Gastroesophageal sphincter (tissue), 4 donors: ENCODE results near the gene TNNI3. TPM values are rescaled to one million over a fixed set of nuclear protein-coding genes. Genes with fewer than 3 reads are reported as not detected.

Experiments
- ATAC-seq: fragments of 150-250 bp; one replicate; pipeline ENCODE4 v1.9.1; 2016; ENCODE audit warnings: mild to moderate bottlenecking, moderate library complexity
- H3K27ac ChIP-seq, 4 donors: fragments of 200-600 bp; sonication (generic) in 3 of 4; 1 replicate in 3 of 4; 2 replicates in 1 of 4; pipeline ENCODE4 v1.5.1; 2016 to 2019
- H3K27me3 ChIP-seq: fragments of 200-600 bp; sonication (generic); one replicate; pipeline ENCODE4 v1.5.1; 2019
- H3K36me3 ChIP-seq, 2 donors: fragments of 200-600 bp; sonication (generic); one replicate each; pipeline ENCODE4 v1.5.1; 2019; ENCODE audit warnings: control low read depth in 1 of 2
- H3K4me1 ChIP-seq, 3 donors: fragments of 200-600 bp; sonication (generic); 1 replicate in 2 of 3; 2 replicates in 1 of 3; pipeline ENCODE4 v1.5.1; 2016 to 2019; ENCODE audit warnings: control low read depth in 2 of 3
- H3K4me3 ChIP-seq, 2 donors: fragments of 200-600 bp; sonication (generic); one replicate each; pipeline ENCODE4 v1.5.1; 2019; ENCODE audit warnings: mild to moderate bottlenecking in 1 of 2, moderate library complexity in 1 of 2
- H3K9me3 ChIP-seq, 3 donors: fragments of 200-600 bp; sonication (generic); one replicate each; pipeline ENCODE4 v1.5.1; 2017 to 2019; ENCODE audit warnings: control low read depth in 2 of 3
- EP300 ChIP-seq: sonication (generic); formaldehyde crosslinking; IDR thresholded peaks from one replicate; pipeline ENCODE4 v1.6.1; 2017; ENCODE audit warnings: antibody characterized with exemption, mild to moderate bottlenecking
- POLR2A ChIP-seq, 2 donors: fragments of 450-650 bp; IDR thresholded peaks; one replicate each; pipeline ENCODE4 v1.6.1; 2017; ENCODE audit warnings: antibody characterized with exemption in 2 of 2, mild to moderate bottlenecking in 2 of 2, moderate library complexity in 1 of 2
- POLR2AphosphoS5 ChIP-seq: sonication (generic); formaldehyde crosslinking; IDR thresholded peaks from one replicate; pipeline ENCODE4 v1.6.1; 2017; ENCODE audit warnings: antibody characterized with exemption
- WGBS, 2 donors: methylation state at CpG; one replicate each; pipeline ENCODE4 v1.1.5; 2018; ENCODE audit warnings: low coverage in 1 of 2; 5-methylcytosine and 5-hydroxymethylcytosine counted together
- total RNA-seq, 4 donors: library from RNA; depleted of rRNA; stranded (reverse); fragments of >200 nt; gene quantifications; one replicate each; pipeline ENCODE4 v1.1.0, GENCODE V29; 2016
- TF ChIP-seq, protein P1 (sequence below), 4 experiments: fragments of 200-600 bp in 2 of 4; fragments of 450-650 bp in 2 of 4; sonication (generic) in 1 of 4; IDR thresholded peaks; one replicate each; pipeline ENCODE4 v1.5.1; 2017 to 2019; ENCODE audit warnings: antibody characterized with exemption in 4 of 4, mild to moderate bottlenecking in 2 of 4, moderate library complexity in 2 of 4

The TNNI3 gene
- total RNA-seq, 4 donors from 2014 or later: not detected

DNA sequence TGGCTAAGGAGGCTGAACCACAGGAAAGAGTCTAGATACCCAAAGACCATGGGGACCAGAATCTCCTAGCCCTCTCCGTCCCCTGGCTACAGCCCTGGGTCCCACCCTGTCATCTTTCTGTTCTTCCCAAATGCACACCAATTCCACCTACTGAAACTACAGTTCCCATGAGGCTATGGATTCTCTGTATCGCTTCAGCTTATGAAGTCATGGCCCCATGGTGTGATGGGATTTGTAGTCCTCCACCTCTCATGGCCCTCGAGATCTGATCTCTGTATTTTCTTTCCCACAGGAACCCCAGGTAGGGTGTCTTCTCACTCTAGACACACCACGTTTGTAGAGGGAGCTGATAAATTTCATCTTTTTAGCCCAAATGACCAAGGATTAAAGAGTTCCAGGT lies 40.0 kb upstream of the TNNI3 start:
- TF ChIP-seq, protein P1, sequence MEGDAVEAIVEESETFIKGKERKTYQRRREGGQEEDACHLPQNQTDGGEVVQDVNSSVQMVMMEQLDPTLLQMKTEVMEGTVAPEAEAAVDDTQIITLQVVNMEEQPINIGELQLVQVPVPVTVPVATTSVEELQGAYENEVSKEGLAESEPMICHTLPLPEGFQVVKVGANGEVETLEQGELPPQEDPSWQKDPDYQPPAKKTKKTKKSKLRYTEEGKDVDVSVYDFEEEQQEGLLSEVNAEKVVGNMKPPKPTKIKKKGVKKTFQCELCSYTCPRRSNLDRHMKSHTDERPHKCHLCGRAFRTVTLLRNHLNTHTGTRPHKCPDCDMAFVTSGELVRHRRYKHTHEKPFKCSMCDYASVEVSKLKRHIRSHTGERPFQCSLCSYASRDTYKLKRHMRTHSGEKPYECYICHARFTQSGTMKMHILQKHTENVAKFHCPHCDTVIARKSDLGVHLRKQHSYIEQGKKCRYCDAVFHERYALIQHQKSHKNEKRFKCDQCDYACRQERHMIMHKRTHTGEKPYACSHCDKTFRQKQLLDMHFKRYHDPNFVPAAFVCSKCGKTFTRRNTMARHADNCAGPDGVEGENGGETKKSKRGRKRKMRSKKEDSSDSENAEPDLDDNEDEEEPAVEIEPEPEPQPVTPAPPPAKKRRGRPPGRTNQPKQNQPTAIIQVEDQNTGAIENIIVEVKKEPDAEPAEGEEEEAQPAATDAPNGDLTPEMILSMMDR (IDR thresholded peaks at IDR 0.05): no peak
- no peak for TF ChIP-seq POLR2A (IDR thresholded peaks at IDR 0.05)
- TF ChIP-seq POLR2AphosphoS5: no peak
- TF ChIP-seq EP300: no peak
- Histone ChIP-seq H3K4me1 (no peaks in the 10 kb centered on the region), H3K4me3 (no peak overlapping the region), H3K36me3 (no peaks in the 10 kb centered on the region), H3K9me3 (no peaks in the 10 kb centered on the region), H3K27me3 (peaks cover 70% of the 10 kb centered on the region), H3K27ac (no peak overlapping the region)
- 45 to 59% methylated on average over 4 of the region's 4 CpGs for WGBS, 2 donors
- no peak for ATAC-seq

- H3K36me3 ChIP-seq: no peaks in the 10 kb centered on the region
- no peak overlapping the region for H3K4me3 ChIP-seq
- H3K27me3 ChIP-seq: peaks cover 78% of the 10 kb centered on the region
- TF ChIP-seq, protein P1 (IDR thresholded peaks at IDR 0.05): no peak
- TF ChIP-seq POLR2A (IDR thresholded peaks at IDR 0.05) (no peak), EP300 (no peak)
- no peak overlapping the region for H3K27ac ChIP-seq
- no peaks in the 10 kb centered on the region for H3K9me3 ChIP-seq
- WGBS, 2 donors: 49 to 74% methylated on average over 3 of the region's 10 CpGs
- no peak for ATAC-seq
- no peaks in the 10 kb centered on the region for H3K4me1 ChIP-seq
These were observed 39.3 kb upstream of the TNNI3 start for GRCh38 chr19:55196803-55197202.

DNA sequence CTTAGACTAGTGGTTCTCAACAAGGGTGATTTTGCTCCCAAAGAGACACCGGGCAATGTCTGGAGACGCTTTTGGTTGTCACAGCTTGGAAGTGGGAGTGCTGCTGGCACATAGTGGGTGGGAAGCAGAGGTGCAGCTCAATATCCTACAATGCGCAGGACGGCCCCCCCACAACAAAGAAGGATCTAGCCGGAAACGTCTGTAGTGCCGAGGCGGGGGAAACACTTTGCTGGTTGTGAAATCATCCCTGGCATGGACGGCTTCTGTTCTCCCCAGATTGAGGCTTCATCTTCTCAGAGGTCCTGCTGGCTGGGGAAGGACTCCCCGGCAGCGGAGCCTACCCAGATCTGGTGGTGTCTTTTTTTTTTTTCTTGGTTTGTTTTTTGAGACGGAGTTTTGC lies 35.9 kb upstream of the TNNI3 start:
- Histone ChIP-seq H3K27me3 (peaks cover 61% of the 10 kb centered on the region), H3K9me3 (no peaks in the 10 kb centered on the region), H3K36me3 (no peaks in the 10 kb centered on the region), H3K27ac (no peak overlapping the region), H3K4me1 (no peaks in the 10 kb centered on the region), H3K4me3 (no peak overlapping the region)
- 77 to 100% methylated on average over 1 to 9 of the region's 12 CpGs for WGBS, 2 donors
- TF ChIP-seq POLR2AphosphoS5 (no peak), EP300 (no peak), POLR2A (IDR thresholded peaks at IDR 0.05) (no peak)
- TF ChIP-seq, protein P1 (IDR thresholded peaks at IDR 0.05): no peak
- no peak for ATAC-seq

DNA sequence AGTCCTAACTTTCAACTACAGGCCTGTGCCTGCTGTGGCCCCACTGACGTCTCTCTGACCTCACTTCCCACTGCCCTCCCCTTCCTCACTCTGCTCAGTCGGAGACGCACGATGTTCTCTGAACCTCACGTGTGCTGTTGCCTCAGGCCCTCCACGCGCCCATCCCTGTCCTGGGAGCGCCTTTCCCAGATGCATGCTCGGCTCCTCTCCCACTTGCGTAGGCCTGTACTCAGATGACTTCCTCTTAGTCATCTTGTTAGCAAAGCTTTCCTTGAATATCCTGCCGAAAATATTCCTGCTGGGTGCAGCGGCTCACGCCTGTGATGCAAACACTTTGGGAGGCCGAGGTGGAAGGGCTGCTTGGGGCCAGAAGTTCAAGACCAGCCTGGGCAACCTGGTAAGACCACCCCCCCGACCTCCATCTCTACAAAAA lies 31.9 kb upstream of the TNNI3 start:
- Histone ChIP-seq H3K9me3 (no peaks in the 10 kb centered on the region), H3K27me3 (peaks cover 61% of the 10 kb centered on the region), H3K27ac (peak overlapping the region in 1 of 4 donors; percentile 24), H3K4me1 (no peaks in the 10 kb centered on the region), H3K4me3 (no peak overlapping the region), H3K36me3 (no peaks in the 10 kb centered on the region)
- TF ChIP-seq EP300: no peak
- TF ChIP-seq POLR2AphosphoS5: no peak
- TF ChIP-seq, protein P1 (IDR thresholded peaks at IDR 0.05): no peak
- WGBS, 2 donors: 20 to 57% methylated on average over 1 to 14 of the region's 15 CpGs
- ATAC-seq: peak; percentile 82

GRCh38 chr19:55188625-55189024 lies 31.1 kb upstream of the TNNI3 start:
- 61 to 71% methylated on average over 6 to 8 of the region's 8 CpGs for WGBS, 2 donors
- ATAC-seq: no peak
- H3K4me3 ChIP-seq: no peak overlapping the region
- H3K27ac ChIP-seq: peak overlapping the region in 1 of 4 donors; percentile 24
- no peak for TF ChIP-seq POLR2A (IDR thresholded peaks at IDR 0.05)
- no peak for TF ChIP-seq EP300
- no peak for TF ChIP-seq POLR2AphosphoS5
- TF ChIP-seq, protein P1 (IDR thresholded peaks at IDR 0.05): no peak
- peaks cover 61% of the 10 kb centered on the region for H3K27me3 ChIP-seq
- H3K36me3 ChIP-seq: no peaks in the 10 kb centered on the region
- no peaks in the 10 kb centered on the region for H3K4me1 ChIP-seq
- no peaks in the 10 kb centered on the region for H3K9me3 ChIP-seq
